A673 (cell line): Measurements from ENCODE around the gene UNC45B. TPM values are rescaled to one million over a fixed set of nuclear protein-coding genes. Genes with fewer than 3 reads are reported as not detected.

Experiments used
- BruUV-seq: library from RNA; stranded (reverse); fragments of 400-500 nt; replicated peaks from 2 replicates; lab custom pipeline; 2021; lab: Mats Ljungman, UMichigan
- CTCF ChIA-PET: fragments of 300-600 bp; sonication (Branson Sonifier 250); formaldehyde crosslinking; loops from one replicate; lab custom pipeline; 2022; ENCODE audit warnings: antibody characterized with exemption; lab: Charles Lee
- POLR2A ChIA-PET: fragments of 300-600 bp; sonication (Branson Sonifier 250); formaldehyde crosslinking; loops from one replicate; lab custom pipeline; 2022; ENCODE audit warnings: antibody characterized with exemption; ENCODE audit not compliant: low non-redundant PET; lab: Charles Lee
- DNase-seq: peaks from one replicate; pipeline ENCODE4 v3.0.0-alpha.2; 2015; ENCODE audit warnings: low spot score
- H3K27ac ChIP-seq: fragments of 200-600 bp; sonication (generic); 2 replicates; pipeline ENCODE4 v1.5.1; 2016; ENCODE audit warnings: mixed run types, low read depth, mild to moderate bottlenecking, mixed read lengths, antibody characterized with exemption, low read length; ENCODE audit not compliant: poor library complexity, severe bottlenecking
- H3K27me3 ChIP-seq: fragments of 200-600 bp; sonication (generic); replicated peaks from 2 replicates; pipeline ENCODE4 v1.6.1; 2017; ENCODE audit warnings: mixed run types, low read depth, mild to moderate bottlenecking, mixed read lengths, antibody characterized with exemption, low read length; ENCODE audit not compliant: insufficient read depth, poor library complexity
- H3K36me3 ChIP-seq: fragments of 200-600 bp; sonication (generic); 2 replicates; pipeline ENCODE4 v1.6.1; 2016; ENCODE audit warnings: mixed run types, mild to moderate bottlenecking, mixed read lengths, antibody characterized with exemption, low read length; ENCODE audit not compliant: insufficient read depth, poor library complexity, severe bottlenecking
- H3K4me1 ChIP-seq: fragments of 200-600 bp; sonication (generic); 2 replicates; pipeline ENCODE4 v1.6.1; 2017; ENCODE audit warnings: mixed run types, mild to moderate bottlenecking, mixed read lengths, antibody characterized with exemption, low read length; ENCODE audit not compliant: insufficient read depth, poor library complexity, severe bottlenecking
- H3K4me3 ChIP-seq: fragments of 200-600 bp; sonication (generic); 2 replicates; pipeline ENCODE4 v1.5.1; 2016; ENCODE audit warnings: low read depth, mixed run types, mild to moderate bottlenecking, mixed read lengths, low read length; ENCODE audit not compliant: poor library complexity, severe bottlenecking
- H3K9me3 ChIP-seq: fragments of 200-600 bp; sonication (generic); 2 replicates; pipeline ENCODE4 v1.6.1; 2016; ENCODE audit warnings: mixed run types, low read depth, mild to moderate bottlenecking, mixed read lengths, antibody characterized with exemption, low read length; ENCODE audit not compliant: poor library complexity, severe bottlenecking
- CTCF ChIP-seq: fragments of 300-800, 200-600 bp; sonication (generic); conservative IDR thresholded peaks from 2 replicates; pipeline ENCODE4 v1.5.1; 2017; ENCODE audit warnings: low read depth, mild to moderate bottlenecking, antibody characterized with exemption, low read length, moderate library complexity, mixed read lengths
- EZH2 ChIP-seq: fragments of 200-600 bp; sonication (generic); IDR thresholded peaks from 2 replicates; pipeline ENCODE4 v1.6.1; 2017; ENCODE audit warnings: borderline replicate concordance, low read depth, mild to moderate bottlenecking, mixed read lengths, antibody characterized with exemption, low read length; ENCODE audit not compliant: poor library complexity, severe bottlenecking
- intact Hi-C: fragments of 100-400 bp; cut with micrococcal nuclease; formaldehyde crosslinking; loops from one replicate; pipeline ENCODE4 v1.10.0; 2022; ENCODE audit not compliant: unreplicated experiment
- total RNA-seq: library from RNA; stranded (reverse); gene quantifications from 2 replicates; pipeline ENCODE4 v1.2.3, GENCODE V29; 2021

The UNC45B gene
- total RNA-seq, 1 experiment from 2014 or later: not detected

DNA sequence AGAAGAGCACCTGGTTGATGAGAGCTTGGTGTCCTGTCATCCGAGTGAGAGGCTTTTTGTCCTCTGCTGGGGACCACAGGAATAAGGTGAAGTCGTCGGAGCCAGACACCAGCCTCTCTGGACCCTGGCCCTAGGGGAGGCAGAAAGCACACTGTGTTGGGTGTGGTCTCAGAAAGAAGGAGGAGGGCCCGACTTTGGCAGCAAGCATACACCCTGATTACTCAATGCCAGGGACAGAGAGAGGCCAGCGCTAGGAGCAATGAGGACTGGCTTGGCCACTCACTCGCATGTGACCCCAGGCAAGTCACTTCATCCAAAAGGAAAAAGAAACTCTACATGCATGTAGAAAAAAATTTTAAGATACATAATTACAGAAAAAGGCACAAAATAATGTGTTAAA lies 12.3 kb upstream of the UNC45B start:
- Histone ChIP-seq H3K36me3 (peaks cover 28% of the 10 kb centered on the region), H3K27me3 (no peaks in the 10 kb centered on the region), H3K27ac (no peak overlapping the region), H3K4me1 (no peaks in the 10 kb centered on the region), H3K4me3 (no peak overlapping the region), H3K9me3 (no peaks in the 10 kb centered on the region)
- TF ChIP-seq EZH2 (no peak), CTCF (no peak)
- intact Hi-C loops: no loop called here
- no TSS peak for BruUV-seq
- DNase-seq: no peak
- ChIA-PET CTCF (no interaction called here), POLR2A (no interaction called here)

DNA sequence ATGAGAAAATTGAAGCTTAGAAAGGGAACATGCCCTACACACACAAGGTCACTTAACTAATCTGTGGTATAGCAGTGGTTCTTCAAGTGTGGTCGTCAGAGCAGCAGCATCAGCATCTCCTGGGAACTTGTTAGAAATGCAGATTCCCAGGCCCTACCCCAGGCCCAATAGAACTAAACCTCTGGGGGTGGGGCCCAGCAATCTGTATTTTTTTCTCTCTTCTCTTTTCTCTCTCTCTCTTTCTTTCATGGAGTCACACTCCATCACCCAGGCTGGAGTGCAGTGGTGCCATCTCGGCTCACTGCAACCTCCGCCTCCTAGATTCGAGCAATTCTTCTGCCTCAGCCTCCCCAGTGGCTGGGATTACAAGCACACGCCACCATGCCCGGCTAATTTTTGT lies 9.4 kb upstream of the UNC45B start:
- Histone ChIP-seq H3K4me1 (no peaks in the 10 kb centered on the region), H3K27ac (no peak overlapping the region), H3K9me3 (no peaks in the 10 kb centered on the region), H3K27me3 (no peaks in the 10 kb centered on the region), H3K36me3 (peaks cover 28% of the 10 kb centered on the region), H3K4me3 (no peak overlapping the region)
- ChIA-PET POLR2A (no interaction called here), CTCF (no interaction called here)
- no peak for DNase-seq
- intact Hi-C loops: no loop called here
- BruUV-seq: no TSS peak
- TF ChIP-seq EZH2 (no peak), CTCF (no peak)

DNA sequence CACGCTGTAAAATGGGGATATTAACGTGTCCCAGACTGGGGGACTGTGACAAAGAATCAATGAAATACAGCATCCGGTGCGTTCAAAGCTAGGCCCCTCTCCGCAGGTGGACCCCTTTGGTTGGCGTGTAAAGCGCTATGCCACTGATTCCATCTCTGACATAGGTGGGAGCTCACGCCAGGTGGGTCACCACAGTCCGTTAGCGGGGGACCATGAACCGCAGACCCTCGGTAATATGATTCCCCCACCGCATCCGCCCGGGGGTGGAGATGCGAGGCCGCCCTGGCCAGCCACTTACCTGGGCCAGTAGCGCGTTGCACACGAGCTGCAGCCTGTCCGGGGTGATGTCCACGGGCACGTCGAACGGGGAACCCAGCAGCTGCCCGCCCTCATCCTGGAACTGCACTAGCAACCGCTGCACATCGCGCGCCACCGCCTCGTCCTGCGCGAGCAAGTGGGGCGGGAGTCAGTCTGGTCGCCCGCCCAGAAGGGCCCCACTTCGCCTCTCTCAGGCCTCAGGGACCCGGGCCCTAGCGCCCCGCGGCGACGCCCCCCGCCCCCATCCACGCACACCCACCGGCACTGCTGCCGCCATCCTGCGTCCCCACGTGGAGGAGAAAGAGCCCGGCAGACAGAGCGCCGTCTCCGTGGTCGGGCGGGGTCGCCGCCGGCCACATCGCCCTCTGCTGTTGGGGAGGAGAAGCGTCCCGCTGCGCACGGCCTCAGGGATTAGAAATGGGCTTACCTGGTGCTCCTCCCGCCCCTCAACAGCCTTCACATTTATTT lies 5.7 kb upstream of the UNC45B start, which contains the start of gene NLE1:
Gene NLE1, minus strand, starts transcription at position 623 of the 786 bp plus-strand sequence. Its CDS starts 28 bp downstream, at position 595.
- CTCF ChIA-PET: interaction anchor here (0.6 kb wide), 1 partner anchor 112 kb away, joined by 3 read pairs; no protein-coding TSS in a partner anchor
- POLR2A ChIA-PET: no interaction called here
- H3K4me1 ChIP-seq: no peaks in the 10 kb centered on the region
- H3K27me3 ChIP-seq: no peaks in the 10 kb centered on the region
- H3K27ac ChIP-seq: peak within 1 kb of the TSS; percentile 37
- intact Hi-C loops: no loop called here
- BruUV-seq: TSS peak; percentile 74
- H3K9me3 ChIP-seq: no peaks in the 10 kb centered on the region
- H3K4me3 ChIP-seq: peak within 1 kb of the TSS; percentile 78
- peak; percentile 72 for TF ChIP-seq CTCF
- TF ChIP-seq EZH2: no peak
- peaks cover 14% of the 10 kb centered on the region for H3K36me3 ChIP-seq
- DNase-seq: peak; percentile 74
